ENCODE results near the gene INO80B. TPM values are rescaled to one million over a fixed set of nuclear protein-coding genes. Genes with fewer than 3 reads are reported as not detected.

INO80B gene
- polyA plus RNA-seq, 4 donors = 28.7 to 43.8 (median 35.8) TPM

GRCh38 chr2:74471332-74472065, 16.6 kb downstream of the INO80B start:
- peak overlapping the region; percentile 52 to 73 (median 56) for H3K4me3 ChIP-seq (ENCODE audit: low read depth in 1 of 3, low read length in 3 of 3)
- no peak for DNase-seq
- H3K4me1 ChIP-seq (ENCODE audit: control insufficient read depth in 3 of 3, insufficient read depth in 2 of 3, low read depth in 1 of 3, low read length in 2 of 3) = peaks cover 0 to 12% (median 1%) of the 10 kb centered on the region in 3 donors
- peaks cover 0 to 27% (median 2%) of the 10 kb centered on the region in 3 donors for H3K36me3 ChIP-seq (ENCODE audit: control insufficient read depth in 3 of 3, insufficient read depth in 2 of 3, low read depth in 1 of 3, low read length in 3 of 3)
- peak overlapping the region; percentile 76 to 96 (median 91) for H3K27ac ChIP-seq (ENCODE audit: low read depth in 1 of 3, low read length in 2 of 3)
- no peaks in the 10 kb centered on the region for H3K27me3 ChIP-seq (ENCODE audit: control insufficient read depth in 3 of 3, insufficient read depth in 3 of 3, low read length in 3 of 3)
- H3K9me3 ChIP-seq (ENCODE audit: control insufficient read depth in 2 of 2, insufficient read depth in 1 of 2, low read depth in 1 of 2, low read length in 1 of 2) = no peaks in the 10 kb centered on the region
- FAIRE-seq = no peak
- WGBS, 3 donors = 21 to 55% (median 37%) methylated on average over 16 of the region's 16 CpGs

- peaks cover 1 to 30% (median 2%) of the 10 kb centered on the region in 3 donors for H3K36me3 ChIP-seq (ENCODE audit: control insufficient read depth in 3 of 3, insufficient read depth in 2 of 3, low read depth in 1 of 3, low read length in 3 of 3)
- H3K27ac ChIP-seq (ENCODE audit: low read depth in 1 of 3, low read length in 2 of 3) = peak within 1 kb of the TSS; percentile 76 to 96 (median 91)
- H3K9me3 ChIP-seq (ENCODE audit: control insufficient read depth in 2 of 2, insufficient read depth in 1 of 2, low read depth in 1 of 2, low read length in 1 of 2) = no peaks in the 10 kb centered on the region
- FAIRE-seq = no peak
- DNase-seq = peak; percentile 93 to 97
- peaks cover 0 to 17% (median 1%) of the 10 kb centered on the region in 3 donors for H3K4me1 ChIP-seq (ENCODE audit: control insufficient read depth in 3 of 3, insufficient read depth in 2 of 3, low read depth in 1 of 3, low read length in 2 of 3)
- H3K4me3 ChIP-seq (ENCODE audit: low read depth in 1 of 3, low read length in 3 of 3) = peak within 1 kb of the TSS; percentile 52 to 73 (median 56)
- 0 to 1% (median 0%) methylated on average over 65 to 66 of the region's 66 CpGs for WGBS, 3 donors
- no peaks in the 10 kb centered on the region for H3K27me3 ChIP-seq (ENCODE audit: control insufficient read depth in 3 of 3, insufficient read depth in 3 of 3, low read length in 3 of 3)
Measured at GRCh38 chr2:74472086-74472944, 17.4 kb downstream of the INO80B start, which contains the start of gene MRPL53. TSS of gene MRPL53 (minus strand) at chr2:74472680. CDS start at chr2:74472660, 20 bp downstream.

- Histone ChIP-seq H3K36me3 (ENCODE audit: control insufficient read depth in 3 of 3, insufficient read depth in 2 of 3, low read depth in 1 of 3, low read length in 3 of 3) (peaks cover 2 to 35% (median 2%) of the 10 kb centered on the region in 3 donors), H3K27ac (ENCODE audit: low read depth in 1 of 3, low read length in 2 of 3) (peak overlapping the region; percentile 76 to 96 (median 91)), H3K4me3 (ENCODE audit: low read depth in 1 of 3, low read length in 3 of 3) (peak overlapping the region; percentile 20 to 56 (median 52)), H3K4me1 (ENCODE audit: control insufficient read depth in 3 of 3, insufficient read depth in 2 of 3, low read depth in 1 of 3, low read length in 2 of 3) (peaks cover 0 to 20% (median 1%) of the 10 kb centered on the region in 3 donors), H3K9me3 (ENCODE audit: control insufficient read depth in 2 of 2, insufficient read depth in 1 of 2, low read depth in 1 of 2, low read length in 1 of 2) (no peaks in the 10 kb centered on the region), H3K27me3 (ENCODE audit: control insufficient read depth in 3 of 3, insufficient read depth in 3 of 3, low read length in 3 of 3) (no peaks in the 10 kb centered on the region)
- no peak for DNase-seq
- FAIRE-seq = no peak
- WGBS, 3 donors = 5 to 9% (median 7%) methylated on average over 7 of the region's 7 CpGs
Measured at GRCh38 chr2:74472945-74473258, 18.0 kb downstream of the INO80B start.

- WGBS, 3 donors = 87 to 93% (median 92%) methylated on average over 6 of the region's 6 CpGs
- Histone ChIP-seq H3K9me3 (ENCODE audit: control insufficient read depth in 2 of 2, insufficient read depth in 1 of 2, low read depth in 1 of 2, low read length in 1 of 2) (no peaks in the 10 kb centered on the region), H3K27me3 (ENCODE audit: control insufficient read depth in 3 of 3, insufficient read depth in 3 of 3, low read length in 3 of 3) (no peaks in the 10 kb centered on the region), H3K4me1 (ENCODE audit: control insufficient read depth in 3 of 3, insufficient read depth in 2 of 3, low read depth in 1 of 3, low read length in 2 of 3) (peaks cover 0 to 20% (median 1%) of the 10 kb centered on the region in 3 donors), H3K36me3 (ENCODE audit: control insufficient read depth in 3 of 3, insufficient read depth in 2 of 3, low read depth in 1 of 3, low read length in 3 of 3) (peaks cover 2 to 43% (median 4%) of the 10 kb centered on the region in 3 donors), H3K4me3 (ENCODE audit: low read depth in 1 of 3, low read length in 3 of 3) (no peak overlapping the region), H3K27ac (ENCODE audit: low read depth in 1 of 3, low read length in 2 of 3) (no peak overlapping the region)
- FAIRE-seq = no peak
- DNase-seq = no peak
Measured at GRCh38 chr2:74474481-74474880, 19.6 kb downstream of the INO80B start.

GRCh38 chr2:74474899-74475298, 20.0 kb downstream of the INO80B start:
- no peak for FAIRE-seq
- 88 to 92% (median 90%) methylated on average over 5 of the region's 5 CpGs for WGBS, 3 donors
- H3K36me3 ChIP-seq (ENCODE audit: control insufficient read depth in 3 of 3, insufficient read depth in 2 of 3, low read depth in 1 of 3, low read length in 3 of 3) = peaks cover 2 to 45% (median 4%) of the 10 kb centered on the region in 3 donors

GRCh38 chr2:74481431-74481830, 26.5 kb downstream of the INO80B start:
- H3K36me3 ChIP-seq (ENCODE audit: control insufficient read depth in 3 of 3, insufficient read depth in 2 of 3, low read depth in 1 of 3, low read length in 3 of 3) = peaks cover 0 to 53% (median 4%) of the 10 kb centered on the region in 3 donors
- 23 to 38% (median 27%) methylated on average over 3 of the region's 3 CpGs for WGBS, 3 donors
- FAIRE-seq (no peak), DNase-seq (no peak)
- peak overlapping the region in 2 of 3 donors; percentile 81 to 85 for H3K4me3 ChIP-seq (ENCODE audit: low read depth in 1 of 3, low read length in 3 of 3)
- peak overlapping the region in 1 of 3 donors; percentile 86 for H3K27ac ChIP-seq (ENCODE audit: low read depth in 1 of 3, low read length in 2 of 3)
- H3K4me1 ChIP-seq (ENCODE audit: control insufficient read depth in 3 of 3, insufficient read depth in 2 of 3, low read depth in 1 of 3, low read length in 2 of 3) = peaks cover 0 to 29% (median 2%) of the 10 kb centered on the region in 3 donors
- no peaks in the 10 kb centered on the region for H3K27me3 ChIP-seq (ENCODE audit: control insufficient read depth in 3 of 3, insufficient read depth in 3 of 3, low read length in 3 of 3)
- H3K9me3 ChIP-seq (ENCODE audit: control insufficient read depth in 2 of 2, insufficient read depth in 1 of 2, low read depth in 1 of 2, low read length in 1 of 2) = no peaks in the 10 kb centered on the region

More at GRCh38 chr2:74474899-74475298, 20.0 kb downstream of the INO80B start:
- peaks cover 0 to 20% (median 1%) of the 10 kb centered on the region in 3 donors for H3K4me1 ChIP-seq (ENCODE audit: control insufficient read depth in 3 of 3, insufficient read depth in 2 of 3, low read depth in 1 of 3, low read length in 2 of 3)
- H3K27ac ChIP-seq (ENCODE audit: low read depth in 1 of 3, low read length in 2 of 3) = no peak overlapping the region
- no peak overlapping the region for H3K4me3 ChIP-seq (ENCODE audit: low read depth in 1 of 3, low read length in 3 of 3)
- no peaks in the 10 kb centered on the region for H3K9me3 ChIP-seq (ENCODE audit: control insufficient read depth in 2 of 2, insufficient read depth in 1 of 2, low read depth in 1 of 2, low read length in 1 of 2)
- H3K27me3 ChIP-seq (ENCODE audit: control insufficient read depth in 3 of 3, insufficient read depth in 3 of 3, low read length in 3 of 3) = no peaks in the 10 kb centered on the region
- DNase-seq = no peak

- 1 to 2% (median 1%) methylated on average over 67 to 80 of the region's 80 CpGs for WGBS, 3 donors
- DNase-seq (peak; percentile 45 to 66), FAIRE-seq (no peak)
- H3K4me1 ChIP-seq (ENCODE audit: control insufficient read depth in 3 of 3, insufficient read depth in 2 of 3, low read depth in 1 of 3, low read length in 2 of 3) = peaks cover 0 to 24% (median 2%) of the 10 kb centered on the region in 3 donors
- H3K27ac ChIP-seq (ENCODE audit: low read depth in 1 of 3, low read length in 2 of 3) = peak overlapping the region; percentile 86 to 96 (median 87)
- peak overlapping the region; percentile 81 to 90 (median 85) for H3K4me3 ChIP-seq (ENCODE audit: low read depth in 1 of 3, low read length in 3 of 3)
- H3K9me3 ChIP-seq (ENCODE audit: control insufficient read depth in 2 of 2, insufficient read depth in 1 of 2, low read depth in 1 of 2, low read length in 1 of 2) = no peaks in the 10 kb centered on the region
- H3K36me3 ChIP-seq (ENCODE audit: control insufficient read depth in 3 of 3, insufficient read depth in 2 of 3, low read depth in 1 of 3, low read length in 3 of 3) = peaks cover 0 to 58% (median 4%) of the 10 kb centered on the region in 3 donors
- H3K27me3 ChIP-seq (ENCODE audit: control insufficient read depth in 3 of 3, insufficient read depth in 3 of 3, low read length in 3 of 3) = no peaks in the 10 kb centered on the region
Measured at GRCh38 chr2:74481961-74482800, 27.3 kb downstream of the INO80B start.
